ENCODE measurements around the gene PSMD2. TPM values are rescaled to one million over a fixed set of nuclear protein-coding genes. Genes with fewer than 3 reads are reported as not detected.
A peak's percentile ranks its signal among the peaks of the same experiment; 100 is the strongest.

The PSMD2 gene
- total RNA-seq, 1 donor from 2014 or later = 239 TPM

GRCh38 chr3:184305577-184305976 is 6.5 kb downstream of the PSMD2 start:
- no peaks in the 10 kb centered on the region for H3K9me3 Mint-ChIP-seq (ENCODE audit: unreplicated experiment)
- H3K36me3 Mint-ChIP-seq (ENCODE audit: unreplicated experiment) = peaks cover 73% of the 10 kb centered on the region
- peak; percentile 49 for TF ChIP-seq CTCF (IDR thresholded peaks at IDR 0.05)
- no peak overlapping the region for H3K4me3 Mint-ChIP-seq (ENCODE audit: unreplicated experiment)
- no peak overlapping the region for H3K27ac Mint-ChIP-seq (ENCODE audit: unreplicated experiment)
- H3K27me3 Mint-ChIP-seq (ENCODE audit: unreplicated experiment) = no peaks in the 10 kb centered on the region
- peaks cover under 1% of the 10 kb centered on the region for H3K4me1 Mint-ChIP-seq (ENCODE audit: unreplicated experiment)
- DNase-seq (ENCODE audit: extremely low spot score, unreplicated experiment) = no peak

GRCh38 chr3:184306341-184306972 is 7.4 kb downstream of the PSMD2 start:
- Mint-ChIP-seq H3K27me3 (ENCODE audit: unreplicated experiment) (no peaks in the 10 kb centered on the region), H3K36me3 (ENCODE audit: unreplicated experiment) (peaks cover 65% of the 10 kb centered on the region), H3K4me1 (ENCODE audit: unreplicated experiment) (no peaks in the 10 kb centered on the region), H3K4me3 (ENCODE audit: unreplicated experiment) (no peak overlapping the region), H3K27ac (ENCODE audit: unreplicated experiment) (no peak overlapping the region), H3K9me3 (ENCODE audit: unreplicated experiment) (no peaks in the 10 kb centered on the region)
- no peak for DNase-seq (ENCODE audit: extremely low spot score, unreplicated experiment)
- no peak for TF ChIP-seq CTCF (IDR thresholded peaks at IDR 0.05)

GRCh38 chr3:184307915-184308314 is 8.9 kb downstream of the PSMD2 start:
- Mint-ChIP-seq H3K4me1 (ENCODE audit: unreplicated experiment) (no peaks in the 10 kb centered on the region), H3K27ac (ENCODE audit: unreplicated experiment) (no peak overlapping the region), H3K27me3 (ENCODE audit: unreplicated experiment) (no peaks in the 10 kb centered on the region), H3K4me3 (ENCODE audit: unreplicated experiment) (no peak overlapping the region), H3K9me3 (ENCODE audit: unreplicated experiment) (no peaks in the 10 kb centered on the region), H3K36me3 (ENCODE audit: unreplicated experiment) (peaks cover 55% of the 10 kb centered on the region)
- no peak for DNase-seq (ENCODE audit: extremely low spot score, unreplicated experiment)
- TF ChIP-seq CTCF (IDR thresholded peaks at IDR 0.05) = no peak

GRCh38 chr3:184308744-184309143 is 9.7 kb downstream of the PSMD2 start:
- Mint-ChIP-seq H3K4me3 (ENCODE audit: unreplicated experiment) (no peak overlapping the region), H3K36me3 (ENCODE audit: unreplicated experiment) (peaks cover 49% of the 10 kb centered on the region), H3K27ac (ENCODE audit: unreplicated experiment) (no peak overlapping the region), H3K27me3 (ENCODE audit: unreplicated experiment) (no peaks in the 10 kb centered on the region), H3K9me3 (ENCODE audit: unreplicated experiment) (no peaks in the 10 kb centered on the region), H3K4me1 (ENCODE audit: unreplicated experiment) (no peaks in the 10 kb centered on the region)
- TF ChIP-seq CTCF (IDR thresholded peaks at IDR 0.05) = no peak
- no peak for DNase-seq (ENCODE audit: extremely low spot score, unreplicated experiment)

- TF ChIP-seq CTCF (IDR thresholded peaks at IDR 0.05) = no peak
- no peak overlapping the region for H3K27ac Mint-ChIP-seq (ENCODE audit: unreplicated experiment)
- peaks cover 10% of the 10 kb centered on the region for H3K4me1 Mint-ChIP-seq (ENCODE audit: unreplicated experiment)
- DNase-seq (ENCODE audit: extremely low spot score, unreplicated experiment) = no peak
- H3K4me3 Mint-ChIP-seq (ENCODE audit: unreplicated experiment) = no peak overlapping the region
- no peaks in the 10 kb centered on the region for H3K27me3 Mint-ChIP-seq (ENCODE audit: unreplicated experiment)
- peaks cover 26% of the 10 kb centered on the region for H3K36me3 Mint-ChIP-seq (ENCODE audit: unreplicated experiment)
- no peaks in the 10 kb centered on the region for H3K9me3 Mint-ChIP-seq (ENCODE audit: unreplicated experiment)
These were observed 12.6 kb downstream of the PSMD2 start for GRCh38 chr3:184311633-184312032.

Measured in osteocyte (in vitro differentiated cells).